ENCODE data around the gene ARID3A. TPM values are rescaled to one million over a fixed set of nuclear protein-coding genes. Genes with fewer than 3 reads are reported as not detected.

Gene ARID3A
- total RNA-seq, 2 donors from 2014 or later, result 121 to 124 TPM

DNA sequence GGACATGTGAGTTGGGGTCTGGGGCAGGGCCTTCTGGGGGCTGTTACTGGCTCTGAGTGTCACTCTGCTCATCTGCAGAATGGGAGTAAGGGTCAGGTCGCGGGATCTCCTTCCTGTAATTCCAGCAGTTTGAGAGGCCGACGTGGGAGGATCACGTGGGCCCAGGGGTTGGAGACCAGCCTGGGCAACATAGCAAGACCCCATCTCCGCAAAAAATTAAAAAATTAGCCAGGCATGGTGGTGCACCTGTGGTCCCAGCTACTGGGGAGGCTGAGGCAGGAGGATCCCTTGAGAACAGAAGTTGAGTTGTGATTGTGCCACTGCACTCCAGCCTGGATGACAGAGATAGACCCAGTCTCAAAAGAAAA lies 4.0 kb downstream of the ARID3A start:
- H3K4me3 ChIP-seq (ENCODE audit: low read length), result no peak overlapping the region
- TF ChIP-seq, protein P1, sequence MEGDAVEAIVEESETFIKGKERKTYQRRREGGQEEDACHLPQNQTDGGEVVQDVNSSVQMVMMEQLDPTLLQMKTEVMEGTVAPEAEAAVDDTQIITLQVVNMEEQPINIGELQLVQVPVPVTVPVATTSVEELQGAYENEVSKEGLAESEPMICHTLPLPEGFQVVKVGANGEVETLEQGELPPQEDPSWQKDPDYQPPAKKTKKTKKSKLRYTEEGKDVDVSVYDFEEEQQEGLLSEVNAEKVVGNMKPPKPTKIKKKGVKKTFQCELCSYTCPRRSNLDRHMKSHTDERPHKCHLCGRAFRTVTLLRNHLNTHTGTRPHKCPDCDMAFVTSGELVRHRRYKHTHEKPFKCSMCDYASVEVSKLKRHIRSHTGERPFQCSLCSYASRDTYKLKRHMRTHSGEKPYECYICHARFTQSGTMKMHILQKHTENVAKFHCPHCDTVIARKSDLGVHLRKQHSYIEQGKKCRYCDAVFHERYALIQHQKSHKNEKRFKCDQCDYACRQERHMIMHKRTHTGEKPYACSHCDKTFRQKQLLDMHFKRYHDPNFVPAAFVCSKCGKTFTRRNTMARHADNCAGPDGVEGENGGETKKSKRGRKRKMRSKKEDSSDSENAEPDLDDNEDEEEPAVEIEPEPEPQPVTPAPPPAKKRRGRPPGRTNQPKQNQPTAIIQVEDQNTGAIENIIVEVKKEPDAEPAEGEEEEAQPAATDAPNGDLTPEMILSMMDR (conservative IDR thresholded peaks at IDR 0.05), result no peak
- no peaks in the 10 kb centered on the region for H3K27me3 Mint-ChIP-seq (ENCODE audit: insufficient read depth)
- H3K4me1 ChIP-seq (ENCODE audit: control insufficient read depth, insufficient read depth, low read length), result no peaks in the 10 kb centered on the region
- no peaks in the 10 kb centered on the region for H3K9me3 ChIP-seq (ENCODE audit: control insufficient read depth, low read length)
- H3K27ac Mint-ChIP-seq, result no peak overlapping the region
- H3K9me3 Mint-ChIP-seq, result no peaks in the 10 kb centered on the region
- 95 to 99% methylated on average over 6 of the region's 6 CpGs for WGBS, 2 experiments (ENCODE audit: insufficient coverage in 1 of 2, insufficient read length in 1 of 2)
- H3K27ac ChIP-seq (ENCODE audit: low read depth, low read length), result no peak overlapping the region
- peaks cover 18% of the 10 kb centered on the region for H3K36me3 ChIP-seq (ENCODE audit: control insufficient read depth, insufficient read depth, low read length)
- H3K4me3 Mint-ChIP-seq, result no peak overlapping the region
- no peak for DNase-seq
- H3K27me3 ChIP-seq (ENCODE audit: control insufficient read depth, insufficient read depth, low read length, poor library complexity, severe bottlenecking), result no peaks in the 10 kb centered on the region
- H3K36me3 Mint-ChIP-seq (ENCODE audit: low read depth), result peaks cover 25% of the 10 kb centered on the region
- H3K9ac ChIP-seq (ENCODE audit: extremely low read depth, low read length, poor library complexity, severe bottlenecking), result no peak overlapping the region
- H3K4me1 Mint-ChIP-seq, result no peaks in the 10 kb centered on the region

DNA sequence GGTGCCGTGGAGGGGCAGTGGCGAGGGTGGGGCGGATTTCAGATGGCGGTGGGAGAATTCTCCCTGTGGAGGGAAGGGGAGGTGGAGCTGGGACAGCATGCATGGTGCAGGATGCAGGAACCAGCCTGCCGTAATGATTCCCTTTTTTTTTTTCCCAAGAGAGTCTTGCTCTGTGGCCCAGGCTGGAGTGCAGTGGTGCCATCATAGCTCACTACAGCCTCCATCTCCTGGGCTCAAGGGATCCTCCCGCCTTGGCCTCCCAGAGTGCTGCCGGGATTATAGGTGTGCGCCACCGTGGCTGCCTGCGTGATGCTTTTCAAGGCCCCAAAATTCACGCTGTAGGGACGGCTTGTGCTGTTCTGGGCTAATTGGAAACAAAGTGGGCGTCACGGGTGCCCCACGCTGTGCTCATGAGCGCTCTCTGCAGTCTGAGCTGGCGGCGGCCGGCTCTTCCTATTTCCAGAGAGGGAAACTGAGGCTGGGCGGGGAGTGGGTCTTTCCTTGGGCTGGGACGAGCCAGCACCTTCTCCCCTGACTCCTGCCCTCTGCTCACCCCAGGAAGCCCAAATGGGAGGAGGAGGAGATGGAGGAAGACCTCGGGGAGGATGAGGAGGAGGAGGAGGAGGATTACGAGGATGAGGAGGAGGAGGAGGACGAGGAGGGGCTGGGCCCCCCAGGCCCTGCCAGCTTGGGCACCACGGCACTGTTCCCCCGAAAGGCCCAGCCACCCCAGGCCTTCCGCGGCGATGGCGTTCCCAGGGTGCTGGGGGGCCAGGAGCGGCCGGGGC lies 6.2 kb downstream of the ARID3A start:
- no peaks in the 10 kb centered on the region for H3K27me3 Mint-ChIP-seq (ENCODE audit: insufficient read depth)
- H3K9ac ChIP-seq (ENCODE audit: extremely low read depth, low read length, poor library complexity, severe bottlenecking), result no peak overlapping the region
- H3K9me3 ChIP-seq (ENCODE audit: control insufficient read depth, low read length), result no peaks in the 10 kb centered on the region
- TF ChIP-seq, protein P1 (conservative IDR thresholded peaks at IDR 0.05), result no peak
- peaks cover 32% of the 10 kb centered on the region for H3K36me3 ChIP-seq (ENCODE audit: control insufficient read depth, insufficient read depth, low read length)
- H3K4me1 ChIP-seq (ENCODE audit: control insufficient read depth, insufficient read depth, low read length), result no peaks in the 10 kb centered on the region
- no peaks in the 10 kb centered on the region for H3K27me3 ChIP-seq (ENCODE audit: control insufficient read depth, insufficient read depth, low read length, poor library complexity, severe bottlenecking)
- no peak for DNase-seq
- peaks cover 40% of the 10 kb centered on the region for H3K36me3 Mint-ChIP-seq (ENCODE audit: low read depth)
- 94% methylated on average over 10 to 32 of the region's 32 CpGs for WGBS, 2 experiments (ENCODE audit: insufficient coverage in 1 of 2, insufficient read length in 1 of 2)
- no peaks in the 10 kb centered on the region for H3K9me3 Mint-ChIP-seq
- no peak overlapping the region for H3K4me3 ChIP-seq (ENCODE audit: low read length)
- H3K4me3 Mint-ChIP-seq, result no peak overlapping the region
- H3K27ac Mint-ChIP-seq, result no peak overlapping the region
- no peak overlapping the region for H3K27ac ChIP-seq (ENCODE audit: low read depth, low read length)
- H3K4me1 Mint-ChIP-seq, result no peaks in the 10 kb centered on the region

DNA sequence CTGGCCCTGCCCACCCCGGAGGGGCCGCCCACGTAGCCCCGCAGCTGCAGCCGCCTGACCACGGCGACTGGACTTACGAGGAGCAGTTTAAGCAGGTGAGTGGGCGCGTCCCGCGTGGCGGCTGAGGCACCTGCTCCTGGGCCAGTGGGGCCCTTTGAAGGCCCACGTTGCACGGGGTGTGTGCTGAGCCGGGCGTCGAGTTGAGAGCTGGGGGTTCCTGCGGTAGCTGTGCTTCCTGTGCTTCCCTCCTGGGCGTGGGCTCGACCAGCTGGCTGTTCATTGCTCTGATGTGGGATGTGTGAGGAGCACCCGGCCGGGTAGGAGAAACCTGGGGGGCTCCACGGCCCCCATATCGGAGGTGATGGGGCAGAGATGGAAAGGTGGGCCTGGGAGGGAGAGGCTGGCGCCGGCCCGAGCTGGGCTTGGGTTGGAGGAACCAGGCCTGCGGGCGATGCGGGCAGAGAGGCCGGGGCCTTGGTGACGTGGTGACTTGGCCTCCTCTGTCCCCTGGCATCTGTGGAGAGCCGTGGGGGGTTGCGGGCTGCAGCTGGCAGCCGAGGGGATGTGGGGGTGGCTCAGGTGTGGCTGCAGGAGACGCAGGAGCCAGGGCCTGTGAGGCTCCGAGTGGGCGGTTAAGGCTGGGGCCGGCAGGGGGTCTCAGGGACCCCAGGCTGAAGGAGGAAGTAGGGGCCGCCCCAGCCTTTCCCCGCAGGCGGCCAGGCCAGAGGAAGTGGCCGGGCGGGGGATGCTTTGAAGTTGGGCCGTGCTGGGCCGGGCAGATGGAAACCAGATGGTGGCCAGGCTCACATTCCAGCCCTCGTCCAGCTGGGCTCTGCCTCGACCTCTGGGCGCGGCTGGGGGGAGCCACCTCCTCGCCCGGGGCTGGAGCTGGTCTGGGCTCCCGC lies 7.1 kb downstream of the ARID3A start:
- TF ChIP-seq, protein P1 (conservative IDR thresholded peaks at IDR 0.05), result no peak
- H3K9me3 Mint-ChIP-seq, result no peaks in the 10 kb centered on the region
- H3K9ac ChIP-seq (ENCODE audit: extremely low read depth, low read length, poor library complexity, severe bottlenecking), result no peak overlapping the region
- peaks cover 32% of the 10 kb centered on the region for H3K36me3 ChIP-seq (ENCODE audit: control insufficient read depth, insufficient read depth, low read length)
- no peaks in the 10 kb centered on the region for H3K9me3 ChIP-seq (ENCODE audit: control insufficient read depth, low read length)
- WGBS, 2 experiments (ENCODE audit: insufficient coverage in 1 of 2, insufficient read length in 1 of 2), result 87% methylated on average over 27 to 54 of the region's 54 CpGs
- peak overlapping the region; percentile 63 for H3K27ac ChIP-seq (ENCODE audit: low read depth, low read length)
- no peaks in the 10 kb centered on the region for H3K4me1 Mint-ChIP-seq
- H3K36me3 Mint-ChIP-seq (ENCODE audit: low read depth), result peaks cover 44% of the 10 kb centered on the region
- H3K27ac Mint-ChIP-seq, result no peak overlapping the region
- H3K4me3 Mint-ChIP-seq, result no peak overlapping the region
- no peaks in the 10 kb centered on the region for H3K27me3 Mint-ChIP-seq (ENCODE audit: insufficient read depth)
- H3K27me3 ChIP-seq (ENCODE audit: control insufficient read depth, insufficient read depth, low read length, poor library complexity, severe bottlenecking), result no peaks in the 10 kb centered on the region
- peak; percentile 58 for DNase-seq
- no peaks in the 10 kb centered on the region for H3K4me1 ChIP-seq (ENCODE audit: control insufficient read depth, insufficient read depth, low read length)
- H3K4me3 ChIP-seq (ENCODE audit: low read length), result no peak overlapping the region

Data from endodermal cell (in vitro differentiated cells).